T-helper 17 cell (primary cell): ENCODE data around the gene TMEM63C. TPM values are rescaled to one million over a fixed set of nuclear protein-coding genes. Genes with fewer than 3 reads are reported as not detected.

Experiments
- ATAC-seq: fragments of 150-1000 bp; cut with Tn5 transposase; 2 replicates; pipeline ENCODE4 v1.10.0; 2021; ENCODE audit warnings: mild to moderate bottlenecking, moderate library complexity
- DNase-seq, 3 donors: peaks; one replicate each; pipeline versions ENCODE4 v3.0.0 to v3.0.0-alpha.2; 2020 to 2021
- H3K9me3 ChIP-seq: one replicate; pipeline ENCODE4 v1.7.0; 2013; ENCODE audit warnings: low read length, mild to moderate bottlenecking; ENCODE audit not compliant: control insufficient read depth, poor library complexity, severe bottlenecking
- H3K27ac Mint-ChIP-seq: one replicate; pipeline ENCODE4 v1.8.0; 2022; ENCODE audit warnings: mild to moderate bottlenecking, moderate library complexity, mixed read lengths
- H3K27me3 Mint-ChIP-seq: one replicate; pipeline ENCODE4 v1.8.0; 2022; ENCODE audit warnings: mixed read lengths
- H3K36me3 Mint-ChIP-seq: one replicate; pipeline ENCODE4 v1.8.0; 2022; ENCODE audit warnings: low read depth, mixed read lengths
- H3K4me1 Mint-ChIP-seq: one replicate; pipeline ENCODE4 v1.8.0; 2022; ENCODE audit warnings: mild to moderate bottlenecking, mixed read lengths
- H3K4me3 Mint-ChIP-seq: one replicate; pipeline ENCODE4 v1.8.0; 2022; ENCODE audit warnings: mild to moderate bottlenecking, moderate library complexity, mixed read lengths
- total RNA-seq, 4 donors: library from RNA in 2 of 4; stranded (reverse) in 2 of 4; gene quantifications; one replicate each; pipeline ENCODE4 v1.2.3 and lab custom pipeline; 2022 to 2026

TMEM63C gene
- total RNA-seq, 2 donors from 2014 or later, result 0.65 to 1.1 TPM

- no peak overlapping the region for H3K4me3 Mint-ChIP-seq
- H3K27me3 Mint-ChIP-seq, result peaks cover 76% of the 10 kb centered on the region
- no peak overlapping the region for H3K27ac Mint-ChIP-seq
- H3K4me1 Mint-ChIP-seq, result peaks cover 23% of the 10 kb centered on the region
- ATAC-seq, result no peak
- no peak for DNase-seq
- H3K9me3 ChIP-seq, result no peaks in the 10 kb centered on the region
- peaks cover 5% of the 10 kb centered on the region for H3K36me3 Mint-ChIP-seq
These were observed 37.0 kb upstream of the TMEM63C start for GRCh38 chr14:77144412-77145115.

- Mint-ChIP-seq H3K4me3 (no peak overlapping the region), H3K4me1 (peaks cover 17% of the 10 kb centered on the region), H3K27me3 (peaks cover 72% of the 10 kb centered on the region), H3K36me3 (peaks cover 5% of the 10 kb centered on the region), H3K27ac (no peak overlapping the region)
- H3K9me3 ChIP-seq, result no peaks in the 10 kb centered on the region
- ATAC-seq, result no peak
- DNase-seq, result no peak
These were observed 35.4 kb upstream of the TMEM63C start for GRCh38 chr14:77145975-77146740.

- H3K27me3 Mint-ChIP-seq, result peaks cover 68% of the 10 kb centered on the region
- H3K36me3 Mint-ChIP-seq, result no peaks in the 10 kb centered on the region
- ATAC-seq (no peak), DNase-seq (no peak)
- no peaks in the 10 kb centered on the region for H3K9me3 ChIP-seq
- no peak overlapping the region for H3K4me3 Mint-ChIP-seq
- peaks cover 7% of the 10 kb centered on the region for H3K4me1 Mint-ChIP-seq
- H3K27ac Mint-ChIP-seq, result no peak overlapping the region
These were observed 32.9 kb upstream of the TMEM63C start for GRCh38 chr14:77148510-77149231.

DNA sequence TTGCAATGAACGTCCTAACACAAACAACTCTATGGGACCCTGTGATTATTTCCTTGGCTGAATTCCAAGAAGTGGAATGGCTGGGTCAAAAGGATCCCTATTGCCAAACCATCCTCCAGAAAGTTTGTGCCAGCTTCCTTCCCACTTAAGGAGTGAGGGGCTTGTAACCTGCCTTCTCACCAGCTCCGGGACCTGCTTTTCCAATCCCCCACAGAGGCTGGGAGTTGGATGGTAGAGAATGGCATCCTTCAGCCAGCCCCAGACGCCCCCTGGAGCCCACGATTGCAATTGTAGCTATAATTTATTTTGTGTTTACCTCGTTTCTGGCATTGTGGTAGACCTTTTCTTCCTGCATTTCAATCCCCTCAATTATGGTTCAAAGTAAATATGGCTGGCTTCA is 30.4 kb upstream of the TMEM63C start:
- no peak for DNase-seq
- Mint-ChIP-seq H3K27ac (no peak overlapping the region), H3K27me3 (peaks cover 67% of the 10 kb centered on the region), H3K36me3 (peaks cover 2% of the 10 kb centered on the region), H3K4me1 (peaks cover 1% of the 10 kb centered on the region), H3K4me3 (no peak overlapping the region)
- H3K9me3 ChIP-seq, result no peaks in the 10 kb centered on the region
- ATAC-seq, result no peak

DNA sequence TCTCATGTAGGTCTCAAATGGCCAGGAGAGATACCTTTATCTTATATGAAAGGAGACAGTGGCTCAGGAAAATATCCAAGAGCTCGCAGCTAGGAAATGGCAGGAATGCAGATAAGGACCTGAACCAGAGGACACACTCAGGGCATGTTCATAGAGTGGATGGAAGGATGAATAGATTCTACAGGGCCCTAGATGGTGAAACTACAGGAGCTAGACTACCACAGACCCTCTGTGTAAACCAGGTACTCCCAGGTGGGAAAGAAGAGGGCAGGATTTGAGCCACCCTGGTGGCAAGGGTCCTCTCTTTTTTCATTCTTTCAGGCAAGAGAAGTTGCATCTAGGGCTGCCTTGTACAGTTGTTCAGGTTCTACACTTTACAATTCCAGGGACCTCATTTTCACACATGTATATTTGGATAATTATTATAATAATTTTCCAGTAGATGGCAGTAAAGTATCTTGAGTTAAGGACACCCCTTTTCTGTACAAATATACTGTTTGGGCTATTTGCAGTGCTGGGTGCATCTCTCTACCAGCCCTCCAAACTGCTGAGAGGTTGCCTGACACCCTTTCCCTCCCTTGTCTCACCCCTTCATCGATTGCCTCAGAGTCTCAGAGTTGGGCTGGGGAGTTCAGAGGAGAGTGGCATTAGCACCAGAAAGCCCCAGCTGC is 29.5 kb upstream of the TMEM63C start:
- Mint-ChIP-seq H3K27ac (no peak overlapping the region), H3K4me3 (no peak overlapping the region), H3K4me1 (no peaks in the 10 kb centered on the region), H3K36me3 (peaks cover 2% of the 10 kb centered on the region), H3K27me3 (peaks cover 67% of the 10 kb centered on the region)
- peak; percentile 59 for ATAC-seq
- no peaks in the 10 kb centered on the region for H3K9me3 ChIP-seq
- no peak for DNase-seq

- ATAC-seq, result no peak
These were observed 27.8 kb upstream of the TMEM63C start for GRCh38 chr14:77153802-77154201.

GRCh38 chr14:77154421-77154820 is 27.2 kb upstream of the TMEM63C start:
- DNase-seq (no peak), ATAC-seq (no peak)
- Mint-ChIP-seq H3K27me3 (peaks cover 74% of the 10 kb centered on the region), H3K36me3 (peaks cover 5% of the 10 kb centered on the region), H3K27ac (no peak overlapping the region), H3K4me1 (no peaks in the 10 kb centered on the region), H3K4me3 (no peak overlapping the region)
- no peaks in the 10 kb centered on the region for H3K9me3 ChIP-seq

More at GRCh38 chr14:77153802-77154201, 27.8 kb upstream of the TMEM63C start:
- no peak overlapping the region for H3K4me3 Mint-ChIP-seq
- H3K36me3 Mint-ChIP-seq, result peaks cover 5% of the 10 kb centered on the region
- H3K27me3 Mint-ChIP-seq, result peaks cover 74% of the 10 kb centered on the region
- no peaks in the 10 kb centered on the region for H3K4me1 Mint-ChIP-seq
- no peak overlapping the region for H3K27ac Mint-ChIP-seq
- no peaks in the 10 kb centered on the region for H3K9me3 ChIP-seq
- no peak for DNase-seq

- ATAC-seq, result no peak
- H3K27ac Mint-ChIP-seq, result no peak overlapping the region
- H3K36me3 Mint-ChIP-seq, result peaks cover 5% of the 10 kb centered on the region
- H3K27me3 Mint-ChIP-seq, result peaks cover 72% of the 10 kb centered on the region
- no peak for DNase-seq
- H3K9me3 ChIP-seq, result no peaks in the 10 kb centered on the region
- H3K4me3 Mint-ChIP-seq, result no peak overlapping the region
- H3K4me1 Mint-ChIP-seq, result no peaks in the 10 kb centered on the region
These were observed 26.5 kb upstream of the TMEM63C start for GRCh38 chr14:77155083-77155482.

GRCh38 chr14:77157740-77158139 is 23.9 kb upstream of the TMEM63C start:
- peaks cover 5% of the 10 kb centered on the region for H3K36me3 Mint-ChIP-seq
- ATAC-seq (no peak), DNase-seq (no peak)
- peaks cover 78% of the 10 kb centered on the region for H3K27me3 Mint-ChIP-seq
- H3K4me3 Mint-ChIP-seq, result no peak overlapping the region
- no peaks in the 10 kb centered on the region for H3K9me3 ChIP-seq
- peaks cover 2% of the 10 kb centered on the region for H3K4me1 Mint-ChIP-seq
- H3K27ac Mint-ChIP-seq, result no peak overlapping the region

GRCh38 chr14:77158175-77158881 is 23.3 kb upstream of the TMEM63C start:
- peaks cover 2% of the 10 kb centered on the region for H3K4me1 Mint-ChIP-seq
- H3K36me3 Mint-ChIP-seq, result peaks cover 5% of the 10 kb centered on the region
- H3K27ac Mint-ChIP-seq, result no peak overlapping the region
- no peaks in the 10 kb centered on the region for H3K9me3 ChIP-seq
- H3K4me3 Mint-ChIP-seq, result no peak overlapping the region
- DNase-seq (no peak), ATAC-seq (no peak)
- H3K27me3 Mint-ChIP-seq, result peaks cover 73% of the 10 kb centered on the region

GRCh38 chr14:77158882-77159255 is 22.7 kb upstream of the TMEM63C start:
- Mint-ChIP-seq H3K27ac (no peak overlapping the region), H3K36me3 (peaks cover 5% of the 10 kb centered on the region), H3K27me3 (peaks cover 67% of the 10 kb centered on the region), H3K4me1 (peaks cover 2% of the 10 kb centered on the region), H3K4me3 (no peak overlapping the region)
- ATAC-seq (no peak), DNase-seq (no peak)
- H3K9me3 ChIP-seq, result no peaks in the 10 kb centered on the region

DNA sequence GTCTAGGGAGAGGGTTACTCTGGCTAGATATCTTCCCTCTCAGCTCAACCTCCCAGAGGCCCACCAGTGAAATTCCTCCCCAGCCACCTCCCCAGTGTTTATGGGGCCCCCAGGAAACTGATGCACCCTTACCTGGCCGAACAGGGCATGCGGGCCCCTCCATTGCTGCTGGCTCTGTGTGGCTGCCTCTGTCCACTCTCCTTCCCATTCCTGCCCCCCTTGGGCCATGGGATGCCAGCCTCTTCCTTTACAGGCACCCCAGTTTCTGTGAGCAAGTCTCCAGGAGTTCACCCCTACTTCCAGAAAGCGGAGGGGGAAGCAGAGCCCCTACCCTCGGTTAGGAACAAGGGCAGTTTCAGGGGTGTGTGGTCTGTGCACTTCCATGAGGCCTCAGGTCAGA is 20.6 kb upstream of the TMEM63C start:
- Mint-ChIP-seq H3K4me3 (no peak overlapping the region), H3K36me3 (peaks cover 6% of the 10 kb centered on the region), H3K27me3 (peaks cover 61% of the 10 kb centered on the region), H3K4me1 (peaks cover 2% of the 10 kb centered on the region), H3K27ac (no peak overlapping the region)
- ATAC-seq (no peak), DNase-seq (no peak)
- H3K9me3 ChIP-seq, result no peaks in the 10 kb centered on the region
